Uterus (tissue), 4 donors: ENCODE data around the gene SLC25A22. TPM values are rescaled to one million over a fixed set of nuclear protein-coding genes. Genes with fewer than 3 reads are reported as not detected.
A peak's percentile ranks its signal among the peaks of the same experiment; 100 is the strongest.

Experiments used
- DNase-seq, 2 donors: peaks; one replicate each; pipeline ENCODE4 v3.0.0-alpha.2; 2019 to 2020
- H3K27ac ChIP-seq, 2 donors: fragments of 200-600 bp; sonication (generic); 1 replicate in 1 of 2; 2 replicates in 1 of 2; pipeline ENCODE4 v1.5.1; 2016 to 2018
- H3K27me3 ChIP-seq, 2 donors: fragments of 200-600 bp; sonication (generic); one replicate each; pipeline ENCODE4 v1.5.1; 2018 to 2019; ENCODE audit warnings: control low read depth in 1 of 2
- H3K36me3 ChIP-seq, 2 donors: fragments of 200-600 bp; sonication (generic); one replicate each; pipeline ENCODE4 v1.5.1; 2019; ENCODE audit warnings: control low read depth in 1 of 2
- H3K4me1 ChIP-seq, 2 donors: fragments of 200-600 bp; sonication (generic); one replicate each; pipeline ENCODE4 v1.5.1; 2018 to 2019; ENCODE audit warnings: control low read depth in 1 of 2
- H3K4me3 ChIP-seq, 2 donors: fragments of 200-600 bp; sonication (generic); 1 replicate in 1 of 2; 2 replicates in 1 of 2; pipeline ENCODE4 v1.5.1; 2018 to 2019; ENCODE audit warnings: mild to moderate bottlenecking in 1 of 2
- H3K9me3 ChIP-seq, 2 donors: fragments of 200-600 bp; sonication (generic); one replicate each; pipeline ENCODE4 v1.5.1; 2019; ENCODE audit warnings: control low read depth in 1 of 2
- POLR2A ChIP-seq, 2 donors: fragments of 450-650 bp; IDR thresholded peaks; one replicate each; pipeline ENCODE4 v1.6.1; 2016; ENCODE audit warnings: antibody characterized with exemption in 2 of 2, mild to moderate bottlenecking in 1 of 2, moderate library complexity in 1 of 2
- intact Hi-C: fragments of 100-400 bp; cut with DNase I; formaldehyde crosslinking; loops from one replicate; pipeline ENCODE4 v1.15.1; 2023; ENCODE audit warnings: low total_unique reads
- total RNA-seq, 4 donors: library from RNA; depleted of rRNA in 3 of 4; stranded (reverse); fragments of >200 nt in 3 of 4; gene quantifications; one replicate each; pipeline versions ENCODE4 v1.1.0 to v1.2.4, GENCODE V29; 2014 to 2023
- TF ChIP-seq, protein P1 (sequence below), 4 experiments: fragments of 200-600 bp in 2 of 4; fragments of 450-650 bp in 2 of 4; sonication (generic) in 2 of 4; IDR thresholded peaks; one replicate each; pipeline ENCODE4 v1.5.1; 2016 to 2019; ENCODE audit warnings: antibody characterized with exemption in 4 of 4, mild to moderate bottlenecking in 2 of 4, moderate library complexity in 1 of 4
- donor health status: DM: yes; HTN: yes; CAD: no.

The SLC25A22 gene
- 10 to 100 TPM in 1 of 4 donors, 1 to 10 TPM in 2, under 1 TPM in 1; 0.29 to 20.8 (median 5.4) TPM for total RNA-seq

DNA sequence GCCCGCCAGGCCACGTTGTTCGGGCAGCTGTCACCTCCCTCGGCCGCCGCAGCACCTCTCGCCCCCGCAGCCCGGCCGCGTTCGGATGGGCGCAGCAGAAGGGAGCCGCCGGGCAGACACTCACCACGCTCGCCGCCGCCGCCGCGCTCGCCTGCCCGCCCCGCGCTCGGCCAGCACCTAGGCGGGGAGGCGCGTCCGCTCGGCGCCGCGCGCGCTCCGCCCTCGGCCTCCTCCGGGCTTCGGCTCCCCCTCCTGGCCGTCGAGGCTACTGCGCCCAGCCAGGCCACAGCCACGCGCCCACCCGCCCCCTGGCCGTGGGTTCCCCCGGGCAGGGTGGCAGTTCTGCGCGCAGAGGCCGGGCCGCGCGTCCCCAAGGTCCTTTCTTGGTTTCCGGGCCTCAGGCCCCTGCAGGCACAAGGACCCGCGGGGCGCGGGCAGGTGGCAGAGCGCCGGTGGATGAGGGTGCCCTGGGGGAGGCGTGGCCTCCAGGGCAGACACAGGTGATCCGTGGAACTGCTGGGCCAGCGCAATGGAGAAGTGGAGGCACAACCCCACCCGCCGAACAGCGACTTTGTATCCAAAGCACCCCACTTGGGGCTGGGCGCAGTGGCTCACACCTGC, at the start of gene SLC25A22:
SLC25A22 (minus strand) TSS at position 189 of the 621 bp plus-strand sequence. CDS start 3,275 bp downstream, outside the sequence.
- peaks cover 6 to 22% of the 10 kb centered on the region in 2 donors for H3K4me1 ChIP-seq
- TF ChIP-seq, protein P1, sequence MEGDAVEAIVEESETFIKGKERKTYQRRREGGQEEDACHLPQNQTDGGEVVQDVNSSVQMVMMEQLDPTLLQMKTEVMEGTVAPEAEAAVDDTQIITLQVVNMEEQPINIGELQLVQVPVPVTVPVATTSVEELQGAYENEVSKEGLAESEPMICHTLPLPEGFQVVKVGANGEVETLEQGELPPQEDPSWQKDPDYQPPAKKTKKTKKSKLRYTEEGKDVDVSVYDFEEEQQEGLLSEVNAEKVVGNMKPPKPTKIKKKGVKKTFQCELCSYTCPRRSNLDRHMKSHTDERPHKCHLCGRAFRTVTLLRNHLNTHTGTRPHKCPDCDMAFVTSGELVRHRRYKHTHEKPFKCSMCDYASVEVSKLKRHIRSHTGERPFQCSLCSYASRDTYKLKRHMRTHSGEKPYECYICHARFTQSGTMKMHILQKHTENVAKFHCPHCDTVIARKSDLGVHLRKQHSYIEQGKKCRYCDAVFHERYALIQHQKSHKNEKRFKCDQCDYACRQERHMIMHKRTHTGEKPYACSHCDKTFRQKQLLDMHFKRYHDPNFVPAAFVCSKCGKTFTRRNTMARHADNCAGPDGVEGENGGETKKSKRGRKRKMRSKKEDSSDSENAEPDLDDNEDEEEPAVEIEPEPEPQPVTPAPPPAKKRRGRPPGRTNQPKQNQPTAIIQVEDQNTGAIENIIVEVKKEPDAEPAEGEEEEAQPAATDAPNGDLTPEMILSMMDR (IDR thresholded peaks at IDR 0.05): peak; percentile 57 to 96 (median 94)
- peak in 1 of 2 donors; percentile 10 for TF ChIP-seq POLR2A (IDR thresholded peaks at IDR 0.05)
- DNase-seq: peak; percentile 58 to 81
- no peaks in the 10 kb centered on the region for H3K36me3 ChIP-seq
- H3K4me3 ChIP-seq: peak within 1 kb of the TSS; percentile 61 to 79
- H3K27ac ChIP-seq: peak within 1 kb of the TSS; percentile 87 to 90
- intact Hi-C loops: no loop called here
- no peaks in the 10 kb centered on the region for H3K9me3 ChIP-seq
- H3K27me3 ChIP-seq: no peaks in the 10 kb centered on the region

DNA sequence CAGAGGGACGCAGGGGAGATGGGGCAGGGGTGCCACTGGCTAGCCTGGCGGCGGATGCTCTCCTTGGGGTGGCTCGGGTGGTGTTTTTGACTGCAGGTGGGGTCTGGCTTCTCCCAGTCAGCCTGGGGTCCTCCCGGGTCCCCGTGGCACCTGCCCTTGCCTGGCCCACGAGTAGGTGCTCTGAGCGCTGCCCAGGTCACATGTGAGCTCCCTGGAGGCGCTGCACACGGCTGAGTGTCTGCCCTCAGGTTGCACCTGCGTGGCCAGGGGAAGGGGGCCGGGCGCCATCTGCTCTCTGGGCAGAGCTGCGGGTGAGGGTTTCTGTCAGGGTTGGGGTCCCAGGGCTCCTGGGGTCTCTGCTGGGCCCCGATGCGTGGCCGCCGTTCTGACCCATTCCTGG, 49.8 kb upstream of the SLC25A22 start:
- no peak for TF ChIP-seq POLR2A (IDR thresholded peaks at IDR 0.05)
- TF ChIP-seq, protein P1 (IDR thresholded peaks at IDR 0.05): no peak
- Histone ChIP-seq H3K27ac (peak overlapping the region in 1 of 2 donors; percentile 69), H3K4me1 (peaks cover 10 to 36% of the 10 kb centered on the region in 2 donors), H3K4me3 (no peak overlapping the region), H3K36me3 (no peaks in the 10 kb centered on the region), H3K9me3 (no peaks in the 10 kb centered on the region), H3K27me3 (no peaks in the 10 kb centered on the region)
- no peak for DNase-seq
- intact Hi-C loops: no loop called here

DNA sequence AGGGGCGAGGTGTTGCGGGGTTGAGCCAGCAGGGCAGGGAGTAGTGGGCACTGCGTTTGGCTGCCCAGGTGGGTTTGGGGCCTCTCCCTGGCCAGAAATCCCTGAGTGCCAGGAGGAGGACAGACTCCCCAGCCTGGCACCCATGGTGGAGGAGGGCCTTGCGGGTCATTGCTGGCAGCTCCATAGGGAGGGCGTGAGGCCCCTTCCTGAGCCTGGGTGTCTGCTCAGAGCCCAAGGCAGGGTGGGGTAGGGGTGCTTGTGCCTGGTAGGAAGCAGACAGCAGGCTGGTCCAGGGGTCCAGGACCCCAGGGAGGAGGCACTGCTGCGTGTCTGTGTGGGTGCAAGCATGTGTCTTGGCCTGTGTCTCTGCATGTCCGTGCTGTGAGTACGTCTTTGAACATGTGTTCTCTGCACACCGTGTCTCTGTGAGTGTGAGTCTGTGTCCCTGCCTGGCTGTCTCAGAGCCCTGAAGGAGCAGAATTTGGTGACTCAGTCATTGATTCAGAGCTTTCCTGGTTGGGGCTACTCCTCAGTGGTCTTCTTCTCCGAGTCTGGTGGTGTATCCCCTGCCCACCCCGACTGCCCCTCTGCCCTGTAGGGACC, 48.5 kb upstream of the SLC25A22 start:
- TF ChIP-seq, protein P1 (IDR thresholded peaks at IDR 0.05): no peak
- TF ChIP-seq POLR2A (IDR thresholded peaks at IDR 0.05): no peak
- Histone ChIP-seq H3K27ac (peak overlapping the region in 1 of 2 donors; percentile 95), H3K4me3 (no peak overlapping the region), H3K27me3 (no peaks in the 10 kb centered on the region), H3K36me3 (no peaks in the 10 kb centered on the region), H3K4me1 (peaks cover 10 to 36% of the 10 kb centered on the region in 2 donors), H3K9me3 (no peaks in the 10 kb centered on the region)
- DNase-seq: no peak
- intact Hi-C loops: no loop called here

DNA sequence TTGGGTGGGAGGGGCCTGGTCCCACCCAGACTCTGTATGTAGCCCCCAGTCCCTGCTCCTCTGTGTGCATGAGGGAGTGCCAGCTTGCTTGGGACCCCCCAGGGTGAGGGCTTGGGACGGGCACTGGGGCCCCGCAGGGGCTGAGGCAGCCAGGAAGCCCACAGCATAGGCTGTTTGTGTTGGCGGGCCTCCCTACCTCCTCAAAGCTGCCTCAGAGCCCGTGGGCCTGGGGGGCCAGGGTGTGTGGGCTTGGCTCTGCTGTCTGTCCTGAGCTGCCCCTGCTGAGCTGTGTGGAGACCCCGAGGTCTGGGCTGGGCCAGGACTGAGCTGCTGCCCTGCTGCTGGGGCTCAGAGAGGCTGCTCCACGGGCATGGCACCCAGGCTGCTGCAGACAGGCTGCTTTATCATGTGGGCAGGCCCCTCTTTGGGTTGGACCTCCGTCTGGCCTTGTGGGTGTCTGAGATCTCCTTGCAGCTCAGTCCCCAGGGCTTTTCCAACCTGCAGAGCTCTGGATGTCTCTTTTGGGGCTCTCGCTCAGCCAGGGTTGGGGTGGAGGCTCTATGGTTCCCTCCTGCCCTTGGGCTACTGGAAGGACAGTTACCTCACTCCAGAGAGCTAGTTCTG, 47.9 kb upstream of the SLC25A22 start:
- intact Hi-C loops: no loop called here
- no peak overlapping the region for H3K4me3 ChIP-seq
- no peaks in the 10 kb centered on the region for H3K36me3 ChIP-seq
- no peaks in the 10 kb centered on the region for H3K9me3 ChIP-seq
- H3K27me3 ChIP-seq: no peaks in the 10 kb centered on the region
- no peak for DNase-seq
- H3K4me1 ChIP-seq: peaks cover 16 to 39% of the 10 kb centered on the region in 2 donors
- TF ChIP-seq, protein P1 (IDR thresholded peaks at IDR 0.05): no peak
- no peak for TF ChIP-seq POLR2A (IDR thresholded peaks at IDR 0.05)
- H3K27ac ChIP-seq: peak overlapping the region; percentile 95 to 97
